GM23248 (cell line): ENCODE results near the gene HSD17B2. TPM values are rescaled to one million over a fixed set of nuclear protein-coding genes. Genes with fewer than 3 reads are reported as not detected.

Source experiments
- DNase-seq: peaks from one replicate; pipeline ENCODE4 v3.0.0-alpha.2; 2015
- H2AFZ ChIP-seq: fragments of 200-600 bp; sonication (generic); 2 replicates; pipeline ENCODE4 v1.6.1; 2016; ENCODE audit warnings: antibody characterized with exemption
- H3F3A ChIP-seq: fragments of 200-600 bp; sonication (generic); 2 replicates; pipeline ENCODE4 v1.6.1; 2016; ENCODE audit warnings: mild to moderate bottlenecking, antibody characterized with exemption, mixed run types; ENCODE audit not compliant: insufficient read depth
- H3K27ac ChIP-seq: fragments of 200-600 bp; sonication (generic); 2 replicates; pipeline ENCODE4 v1.5.1; 2016; ENCODE audit warnings: mild to moderate bottlenecking
- H3K27me3 ChIP-seq: fragments of 200-600 bp; sonication (generic); replicated peaks from 2 replicates; pipeline ENCODE4 v1.6.1; 2016; ENCODE audit warnings: mild to moderate bottlenecking; ENCODE audit not compliant: insufficient read depth
- H3K36me3 ChIP-seq: fragments of 200-600 bp; sonication (generic); 2 replicates; pipeline ENCODE4 v1.6.1; 2016; ENCODE audit warnings: low read depth, mild to moderate bottlenecking
- H3K4me1 ChIP-seq: fragments of 200-600 bp; sonication (generic); 2 replicates; pipeline ENCODE4 v1.6.1; 2016; ENCODE audit warnings: mild to moderate bottlenecking; ENCODE audit not compliant: insufficient read depth
- H3K4me2 ChIP-seq: fragments of 200-600 bp; sonication (generic); one replicate; pipeline ENCODE4 v1.6.1; 2016; ENCODE audit warnings: mild to moderate bottlenecking; ENCODE audit not compliant: unreplicated experiment
- H3K4me3 ChIP-seq: fragments of 200-600 bp; sonication (generic); 2 replicates; pipeline ENCODE4 v1.5.1; 2016; ENCODE audit warnings: mild to moderate bottlenecking
- H3K79me2 ChIP-seq: fragments of 200-600 bp; sonication (generic); 2 replicates; pipeline ENCODE4 v1.6.1; 2016; ENCODE audit warnings: mild to moderate bottlenecking; ENCODE audit not compliant: insufficient read depth
- H3K9ac ChIP-seq: fragments of 200-600 bp; sonication (generic); 2 replicates; pipeline ENCODE4 v1.6.1; 2016; ENCODE audit warnings: mild to moderate bottlenecking
- H3K9me2 ChIP-seq: fragments of 200-600 bp; sonication (generic); 2 replicates; pipeline ENCODE4 v1.6.1; 2016; ENCODE audit warnings: mixed run types, mild to moderate bottlenecking, moderate library complexity; ENCODE audit not compliant: insufficient read depth
- H3K9me3 ChIP-seq: fragments of 200-600 bp; sonication (generic); one replicate; pipeline ENCODE4 v1.6.1; 2017; ENCODE audit warnings: low read depth
- H4K20me1 ChIP-seq: fragments of 200-600 bp; sonication (generic); 2 replicates; pipeline ENCODE4 v1.6.0; 2016; ENCODE audit not compliant: insufficient read depth
- EZH2 ChIP-seq: fragments of 200-600 bp; sonication (generic); IDR thresholded peaks from 2 replicates; pipeline ENCODE4 v1.6.1; 2018; ENCODE audit warnings: antibody characterized with exemption, mild to moderate bottlenecking; ENCODE audit not compliant: insufficient read depth, poor library complexity, severe bottlenecking
- EZH2phosphoT487 ChIP-seq: fragments of 200-600 bp; sonication (generic); IDR thresholded peaks from 2 replicates; pipeline ENCODE4 v1.6.1; 2018; ENCODE audit warnings: antibody characterized with exemption, moderate library complexity, mild to moderate bottlenecking, low read depth; ENCODE audit not compliant: insufficient read depth
- WGBS, 2 experiments: methylation state at CpG; one replicate each; pipeline ENCODE4 v1.1.6; 2015 to 2017; ENCODE audit warnings: low lambda C conversion rate in 2 of 2, low coverage in 1 of 2; ENCODE audit errors: missing lambda C conversion rate in 2 of 2; 5-methylcytosine and 5-hydroxymethylcytosine counted together
- in situ Hi-C: fragments of 300-500 bp; cut with MboI; formaldehyde crosslinking; loops from 2 replicates; pipeline ENCODE4 v1.15.0; 2020
- polyA plus RNA-seq: library from polyadenylated mRNA; unstranded; fragments of >200 nt; fragmentation: Nextera tagmentation; extraction: Ambion mirVana; gene quantifications from 2 replicates; pipeline ENCODE4 v1.2.1, GENCODE V29; 2016
- total RNA-seq: library from RNA; depleted of rRNA; stranded (reverse); fragments of >200 nt; shearing (Covaris generic); gene quantifications from 2 replicates; pipeline ENCODE4 v1.2.3, GENCODE V29; 2014

Gene HSD17B2
- total and polyA plus RNA-seq, 2 experiments from 2014 or later: not detected

DNA sequence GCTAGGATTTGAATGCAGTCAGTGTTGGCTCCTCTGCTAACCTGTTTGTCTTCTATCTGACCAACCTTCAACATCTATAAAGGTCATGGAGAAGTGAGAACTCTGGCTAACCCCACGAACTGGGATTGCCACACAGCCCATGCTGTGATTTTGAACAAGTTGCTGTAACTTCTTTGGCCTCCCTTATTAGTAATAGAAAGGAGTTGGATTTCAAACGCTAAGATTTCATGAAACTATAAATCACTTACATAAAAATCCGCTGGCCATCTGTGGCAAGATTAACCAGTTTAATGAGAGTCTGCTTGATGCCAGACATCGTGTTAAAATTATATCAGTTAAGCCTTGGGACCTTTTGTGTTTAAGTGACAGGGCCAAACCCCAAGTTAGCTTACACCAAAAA, 53.4 kb downstream of the HSD17B2 start:
- no peak overlapping the region for H3K4me3 ChIP-seq
- H2AFZ ChIP-seq: no peak overlapping the region
- no peaks in the 10 kb centered on the region for H3K27me3 ChIP-seq
- H4K20me1 ChIP-seq: no peaks in the 10 kb centered on the region
- H3K9ac ChIP-seq: no peak overlapping the region
- no peaks in the 10 kb centered on the region for H3K9me3 ChIP-seq
- H3K4me1 ChIP-seq: peaks cover 29% of the 10 kb centered on the region
- DNase-seq: peak; percentile 14
- 6 to 11% methylated on average over 4 of the region's 4 CpGs for WGBS, 2 experiments
- H3K27ac ChIP-seq: no peak overlapping the region
- no peaks in the 10 kb centered on the region for H3K79me2 ChIP-seq
- TF ChIP-seq EZH2 (no peak), EZH2phosphoT487 (no peak)
- no peak overlapping the region for H3K4me2 ChIP-seq
- no peaks in the 10 kb centered on the region for H3K9me2 ChIP-seq
- H3K36me3 ChIP-seq: no peaks in the 10 kb centered on the region
- no peaks in the 10 kb centered on the region for H3F3A ChIP-seq
- in situ Hi-C loops: no loop called here

DNA sequence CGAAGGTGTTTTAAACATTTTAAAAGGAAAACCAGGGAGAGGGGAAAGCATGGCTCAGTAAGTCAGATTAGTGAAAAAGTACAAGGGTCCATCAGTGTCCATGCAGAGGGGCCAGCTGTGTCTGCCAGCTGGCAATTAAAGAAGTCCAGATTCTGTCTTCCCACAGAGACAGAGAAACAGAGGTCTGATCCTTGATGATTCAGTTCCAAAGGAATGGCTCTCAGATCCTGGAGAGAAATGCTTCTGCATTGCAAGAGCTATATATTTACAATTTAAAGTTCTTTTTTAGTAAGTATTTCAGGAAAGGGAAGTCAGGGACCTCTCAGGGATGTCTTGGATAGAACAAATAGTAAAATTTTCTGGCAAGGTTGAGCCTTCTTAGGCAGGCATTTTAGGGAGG, 56.2 kb downstream of the HSD17B2 start:
- in situ Hi-C loops: no loop called here
- Histone ChIP-seq H3K27me3 (no peaks in the 10 kb centered on the region), H3K4me3 (no peak overlapping the region), H3K4me2 (peak overlapping the region; percentile 23), H3F3A (no peaks in the 10 kb centered on the region), H3K9me2 (no peaks in the 10 kb centered on the region), H2AFZ (no peak overlapping the region), H3K9me3 (no peaks in the 10 kb centered on the region), H3K79me2 (no peaks in the 10 kb centered on the region), H3K27ac (no peak overlapping the region), H3K9ac (no peak overlapping the region), H3K4me1 (peaks cover 31% of the 10 kb centered on the region), H3K36me3 (no peaks in the 10 kb centered on the region), H4K20me1 (no peaks in the 10 kb centered on the region)
- DNase-seq: peak; percentile 66
- WGBS, 2 experiments: 95 to 96% methylated on average over 1 of the region's 1 CpG
- TF ChIP-seq EZH2phosphoT487: no peak
- no peak for TF ChIP-seq EZH2

DNA sequence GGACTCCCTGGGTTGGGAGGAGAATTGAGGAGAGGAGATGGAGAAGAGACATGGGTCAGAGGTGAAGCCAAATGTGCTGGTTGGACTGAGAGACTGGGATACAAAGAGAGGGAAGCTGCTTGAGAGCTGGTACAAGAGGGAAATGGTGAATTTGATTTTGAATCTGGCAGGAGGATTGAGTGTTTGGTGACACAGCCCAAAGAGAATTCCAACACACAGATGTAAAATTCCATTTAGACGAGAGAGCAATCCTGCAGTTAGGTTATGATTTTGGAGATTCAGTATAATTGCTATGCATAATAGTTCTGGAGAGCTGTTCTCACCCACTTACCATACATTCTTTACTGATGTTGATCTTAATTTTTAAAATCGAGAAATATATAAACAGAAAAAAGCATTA, 57.7 kb downstream of the HSD17B2 start:
- Histone ChIP-seq H3K9me3 (no peaks in the 10 kb centered on the region), H3K4me3 (no peak overlapping the region), H3K79me2 (no peaks in the 10 kb centered on the region), H3K27ac (no peak overlapping the region), H3F3A (no peaks in the 10 kb centered on the region), H3K9me2 (no peaks in the 10 kb centered on the region), H3K27me3 (no peaks in the 10 kb centered on the region), H3K4me1 (peaks cover 31% of the 10 kb centered on the region), H3K9ac (no peak overlapping the region), H4K20me1 (no peaks in the 10 kb centered on the region), H3K36me3 (no peaks in the 10 kb centered on the region), H2AFZ (no peak overlapping the region), H3K4me2 (no peak overlapping the region)
- in situ Hi-C loops: no loop called here
- peak; percentile 38 for DNase-seq
- WGBS, 2 experiments: 37 to 44% methylated on average over 2 of the region's 2 CpGs
- no peak for TF ChIP-seq EZH2
- TF ChIP-seq EZH2phosphoT487: no peak

DNA sequence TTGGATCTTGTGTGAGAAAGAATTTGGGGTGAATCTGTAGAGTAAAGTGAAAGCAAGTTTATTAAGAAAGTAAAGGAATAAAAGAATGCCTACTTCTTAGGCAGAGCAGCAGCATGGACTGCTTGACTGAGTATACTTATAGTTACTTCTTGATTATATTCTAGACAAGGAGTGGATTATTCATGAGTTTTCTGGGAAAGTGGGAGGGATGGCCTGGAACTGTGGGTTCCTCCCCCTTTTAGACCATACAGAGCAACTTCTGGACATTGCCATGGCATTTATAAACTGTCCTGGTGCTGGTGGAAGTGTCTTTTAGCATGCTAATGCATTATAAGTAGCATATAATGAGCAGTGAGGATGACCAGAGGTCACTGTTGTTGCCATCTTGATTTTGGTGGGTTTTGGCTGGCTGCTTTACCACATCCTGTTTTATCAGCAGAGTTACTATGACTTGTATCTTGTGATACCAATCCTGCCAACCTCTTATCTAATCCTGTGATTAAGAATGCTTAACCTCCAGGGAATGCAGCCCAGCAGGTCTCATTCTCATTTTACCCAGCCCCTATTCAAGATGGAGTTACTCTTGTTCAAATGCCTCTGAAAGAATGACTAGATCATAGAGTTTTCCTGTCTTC, 58.7 kb downstream of the HSD17B2 start:
- in situ Hi-C loops: no loop called here
- TF ChIP-seq EZH2 (no peak), EZH2phosphoT487 (no peak)
- H3K4me1 ChIP-seq: peaks cover 31% of the 10 kb centered on the region
- H3K4me2 ChIP-seq: no peak overlapping the region
- no peaks in the 10 kb centered on the region for H3K27me3 ChIP-seq
- H3K9me2 ChIP-seq: no peaks in the 10 kb centered on the region
- no peaks in the 10 kb centered on the region for H3K79me2 ChIP-seq
- no peaks in the 10 kb centered on the region for H3K9me3 ChIP-seq
- DNase-seq: no peak
- no peak overlapping the region for H3K27ac ChIP-seq
- H3K4me3 ChIP-seq: no peak overlapping the region
- H3K9ac ChIP-seq: no peak overlapping the region
- no peaks in the 10 kb centered on the region for H3K36me3 ChIP-seq
- no peaks in the 10 kb centered on the region for H3F3A ChIP-seq
- no peak overlapping the region for H2AFZ ChIP-seq
- H4K20me1 ChIP-seq: no peaks in the 10 kb centered on the region
